ENCODE measurements around the gene ZCCHC10. TPM values are rescaled to one million over a fixed set of nuclear protein-coding genes. Genes with fewer than 3 reads are reported as not detected.
"Not testable (repeated sequence)": the region's sequence is repeated elsewhere in the genome, so short reads cannot be mapped to it uniquely, and the experiment has no call there.

ZCCHC10 gene
- total RNA-seq, 1 donor from 2014 or later, result 27.6 TPM

DNA sequence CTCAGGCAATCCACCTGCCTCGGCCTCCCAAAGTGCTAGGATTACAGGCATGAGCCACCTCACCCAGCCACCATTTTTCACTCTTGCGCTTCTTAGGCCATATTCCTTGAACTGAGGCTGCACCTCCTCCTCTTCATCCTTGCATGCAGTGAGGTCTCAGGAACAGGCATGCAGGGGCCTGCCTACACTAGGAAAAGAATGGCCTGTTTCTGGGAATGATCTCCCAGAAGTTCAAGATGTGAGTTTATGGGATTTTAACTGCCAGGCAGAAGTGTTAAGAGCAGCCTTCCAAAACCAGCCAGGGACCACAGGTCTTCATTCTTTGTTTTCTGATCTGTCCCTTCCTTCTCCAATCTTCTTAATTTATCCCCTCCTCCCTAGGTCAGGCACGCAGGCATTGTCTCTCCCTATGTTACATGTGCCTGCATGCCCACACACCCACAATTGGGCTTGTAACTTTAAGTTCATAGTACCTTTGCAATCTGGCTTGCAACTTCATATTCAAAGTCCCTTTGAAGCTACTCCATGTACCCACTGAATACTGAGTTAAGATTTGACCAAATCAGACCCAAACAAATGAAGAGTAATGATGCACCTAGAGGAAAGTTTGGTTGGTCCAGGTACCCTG lies 14.9 kb upstream of the ZCCHC10 start:
- no peak for DNase-seq

DNA sequence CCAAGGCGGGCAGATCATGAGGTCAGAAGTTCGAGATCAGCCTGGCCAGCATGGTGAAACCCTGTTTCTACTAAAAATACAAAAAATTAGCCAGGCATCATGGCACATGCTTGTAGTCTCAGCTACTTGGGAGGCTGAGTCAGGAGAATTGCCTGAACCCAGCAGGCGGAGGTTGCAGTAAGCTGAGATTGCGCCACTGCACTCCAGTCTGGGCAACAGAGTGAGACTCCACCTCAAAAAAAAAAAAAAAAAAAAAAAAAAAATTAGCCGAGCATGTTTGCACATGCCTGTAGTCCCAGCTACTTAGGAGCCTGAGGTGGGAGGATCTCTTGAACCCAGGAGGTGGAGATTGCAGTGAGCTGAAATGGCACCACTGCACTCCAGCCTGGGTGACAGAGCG lies 10.3 kb upstream of the ZCCHC10 start:
- DNase-seq, result not testable (repeated sequence)

DNA sequence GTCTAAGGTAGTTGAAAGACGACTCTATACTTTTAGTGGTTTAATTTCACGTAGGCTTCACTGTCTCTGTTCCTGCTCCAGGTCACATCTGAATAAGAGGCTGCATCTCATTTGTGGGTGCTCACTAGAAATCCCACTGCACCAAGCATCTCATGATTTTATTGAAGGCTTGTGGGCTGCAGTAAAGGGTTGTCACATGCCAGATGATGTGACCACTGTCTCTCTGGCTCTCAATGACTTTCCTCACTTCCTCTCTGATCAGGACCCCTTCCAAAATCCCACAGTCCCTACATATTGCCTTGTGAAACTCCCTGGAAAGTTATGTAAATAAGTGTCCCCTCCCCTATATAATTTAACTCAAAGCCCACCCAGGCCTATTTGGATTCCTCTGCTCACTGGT lies 8.9 kb upstream of the ZCCHC10 start:
- no peak for DNase-seq

DNA sequence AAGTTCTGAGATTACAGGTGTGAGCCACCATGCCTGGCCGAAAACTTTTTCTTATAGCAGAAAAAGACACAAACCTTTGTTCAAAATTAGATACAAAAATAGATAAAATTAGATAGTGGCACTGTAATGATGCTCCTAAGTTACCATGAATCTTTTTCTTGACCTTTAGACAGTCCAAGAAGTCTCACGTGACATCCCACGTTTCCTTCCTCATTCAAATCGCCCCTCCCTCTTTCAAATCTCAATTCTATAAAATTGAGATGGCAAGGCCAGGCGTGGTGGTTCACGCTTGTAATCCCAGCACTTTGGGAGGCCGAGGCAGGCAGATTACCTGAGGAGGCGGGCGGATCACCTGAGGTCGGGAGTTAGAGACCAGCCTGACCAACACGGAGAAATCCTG lies 7.7 kb upstream of the ZCCHC10 start:
- DNase-seq, result no peak

DNA sequence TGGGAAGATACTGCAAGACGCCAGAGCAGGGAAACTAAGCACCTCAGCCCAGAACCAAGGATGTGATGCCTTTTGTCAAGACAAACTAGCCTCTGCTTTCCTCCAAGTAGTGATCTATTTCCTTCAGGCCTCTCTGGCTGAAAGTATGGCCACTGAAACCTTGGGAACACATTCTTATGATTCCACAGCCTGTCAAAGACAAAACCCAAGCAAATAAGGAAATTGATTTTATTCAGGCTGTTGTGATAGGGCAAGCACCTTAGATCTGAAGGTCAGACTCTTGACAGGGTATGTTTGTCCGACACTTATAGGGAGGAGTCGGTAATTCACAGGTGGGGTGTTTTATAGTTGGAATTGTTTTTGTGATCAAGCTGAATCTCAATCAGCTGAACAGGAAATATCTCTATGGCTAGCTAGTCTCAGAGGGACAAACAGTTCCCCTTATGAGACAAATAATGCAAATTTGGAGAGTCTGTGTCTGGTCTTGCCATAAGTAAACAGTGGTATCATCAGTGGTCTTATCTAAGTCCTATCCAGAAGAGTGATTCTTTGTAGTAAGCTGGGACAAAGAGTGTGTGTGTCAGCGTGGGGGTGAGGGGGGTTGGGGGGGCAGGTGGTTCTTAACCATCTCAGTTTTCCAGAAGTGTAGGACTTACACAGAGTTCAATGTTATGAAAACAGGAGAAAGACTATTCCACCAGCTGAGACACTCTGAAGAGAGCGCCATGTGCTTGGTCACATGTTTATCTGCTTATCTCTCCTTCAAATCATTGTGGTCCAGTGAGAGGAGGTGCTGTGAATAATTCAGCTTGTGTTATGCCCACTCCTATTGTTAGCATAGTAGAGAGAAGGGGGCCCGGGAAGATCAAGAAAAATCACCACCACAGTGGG lies 6.7 kb upstream of the ZCCHC10 start:
- no peak for DNase-seq

DNA sequence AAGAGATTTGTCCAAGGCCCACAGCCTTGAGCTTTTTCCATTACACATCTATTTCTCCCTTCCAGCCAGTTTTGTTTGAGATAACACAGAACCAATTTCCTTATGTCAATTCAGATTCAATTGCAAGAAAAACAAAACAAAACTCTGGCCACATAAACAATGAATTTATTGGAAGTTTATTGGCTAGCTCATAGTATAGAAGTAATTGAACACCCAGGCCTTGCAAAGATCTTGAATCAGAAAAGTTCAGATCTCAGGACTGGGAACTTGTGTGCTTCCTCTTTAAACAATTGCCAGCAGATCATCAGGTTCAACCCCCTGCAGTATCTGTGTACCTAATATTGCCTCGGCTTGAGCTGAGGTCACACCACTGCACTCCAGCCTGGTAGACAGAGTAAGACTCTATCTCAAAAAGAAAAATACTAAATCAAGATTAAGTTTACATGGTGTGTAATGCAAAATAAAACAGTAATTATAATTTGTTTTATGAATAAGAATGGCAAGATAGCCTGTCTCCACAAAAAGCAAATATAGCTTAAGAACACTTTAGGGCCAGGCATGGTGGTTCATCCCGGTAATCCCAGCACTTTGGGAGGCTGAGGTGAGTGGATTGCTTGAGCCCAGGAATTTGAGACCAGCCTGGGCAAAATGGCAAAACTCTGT lies 4.1 kb upstream of the ZCCHC10 start:
- DNase-seq, result no peak

DNA sequence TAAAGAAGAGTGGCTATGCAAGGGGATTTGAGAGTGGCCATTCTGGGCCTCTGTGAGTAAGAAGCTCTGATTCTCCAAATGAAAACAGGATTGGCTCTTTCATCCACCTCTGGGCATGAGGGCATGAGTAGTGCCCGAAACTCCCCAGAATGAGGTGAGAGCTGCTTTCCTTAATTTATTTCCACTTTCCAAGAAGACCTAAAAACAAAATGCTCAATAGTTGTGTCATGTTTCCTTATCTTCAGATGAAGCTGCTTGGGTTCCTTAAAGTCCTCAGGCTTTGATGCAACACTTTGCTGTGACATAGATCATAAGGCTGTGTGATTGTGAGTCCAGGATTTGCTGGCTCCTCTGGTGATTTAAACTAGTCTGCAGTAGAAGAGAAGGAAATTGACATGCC lies 3.1 kb upstream of the ZCCHC10 start:
- DNase-seq, result no peak

DNA sequence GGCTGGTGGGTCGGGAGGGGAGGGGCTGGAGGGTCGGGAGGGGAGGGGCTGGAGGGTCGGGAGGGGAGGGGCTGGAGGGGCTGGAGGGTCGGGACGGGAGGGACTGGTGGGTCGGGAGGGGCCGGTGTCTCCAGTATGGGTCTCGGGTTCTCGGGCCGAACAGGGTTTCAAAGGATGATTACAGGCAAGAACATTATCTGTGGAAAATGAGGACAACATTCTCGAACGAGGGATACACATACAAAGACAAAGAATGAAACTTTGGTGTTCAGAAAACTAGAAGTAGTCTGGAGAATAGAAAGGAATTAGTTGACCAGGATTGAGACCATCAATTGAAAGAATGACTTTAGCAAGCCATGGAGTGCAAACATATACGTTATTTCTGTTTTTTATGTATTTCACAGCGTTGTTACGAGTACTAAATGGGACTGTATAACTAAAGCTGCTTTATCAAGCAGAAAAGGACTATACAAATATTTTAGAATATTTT lies 360 bp upstream of the ZCCHC10 start:
- DNase-seq, result no peak

DNA sequence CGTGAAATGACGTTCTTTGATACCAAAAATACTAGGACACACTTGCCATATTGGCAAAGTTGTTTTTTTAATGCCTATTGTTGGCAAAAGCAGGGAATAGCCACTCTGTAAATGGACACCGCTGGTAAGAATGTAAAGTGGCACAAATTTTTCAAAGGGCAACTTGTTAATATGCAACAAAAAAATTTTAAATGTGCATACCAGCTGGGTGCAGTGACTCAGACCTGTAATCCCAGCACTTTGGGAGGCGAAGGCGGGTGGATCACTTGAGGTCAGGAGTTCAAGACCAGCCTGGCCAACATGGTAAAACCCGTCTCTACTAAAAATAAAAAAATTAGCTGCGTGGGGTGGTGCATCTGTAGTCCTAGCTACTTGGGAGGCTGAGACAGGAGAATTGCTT lies 6.9 kb downstream of the ZCCHC10 start:
- not testable (repeated sequence) for DNase-seq

DNA sequence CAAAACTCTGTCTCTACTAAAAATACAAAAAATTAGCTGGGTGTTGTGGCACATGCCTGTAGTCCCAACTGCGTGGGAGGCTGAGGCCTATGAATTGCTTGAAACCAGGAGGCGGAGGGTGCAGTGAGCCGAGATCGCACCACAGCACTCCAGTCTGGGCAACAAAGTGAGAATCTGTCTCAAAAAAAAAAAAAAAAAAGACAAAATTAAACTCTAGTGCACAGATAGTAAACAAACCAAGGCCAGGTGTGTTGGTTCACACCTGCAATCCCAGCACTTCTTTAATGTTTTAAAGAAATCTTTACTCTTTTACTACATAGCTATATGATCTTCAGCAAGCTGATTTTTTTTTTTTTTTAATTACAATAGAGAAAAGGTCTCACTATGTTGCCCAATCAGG lies 8.4 kb downstream of the ZCCHC10 start:
- no peak for DNase-seq

DNA sequence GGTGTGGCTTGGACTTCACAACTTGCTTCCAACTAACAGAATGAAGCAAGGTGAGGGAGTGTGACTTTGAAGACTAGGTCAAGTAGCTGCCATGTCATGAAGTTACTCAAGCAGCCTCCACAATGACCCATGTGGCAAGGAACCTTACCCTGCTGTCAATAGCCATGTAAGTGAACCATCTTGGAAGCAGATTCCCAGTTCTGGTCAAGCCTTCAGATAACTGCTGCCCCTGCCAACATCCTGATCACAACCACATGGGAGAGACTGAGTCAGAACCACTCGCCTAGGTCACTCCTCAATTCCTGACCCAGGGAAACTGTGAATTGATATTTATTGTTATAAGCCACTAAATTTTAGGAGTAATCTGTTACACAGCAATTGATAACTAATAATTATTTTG lies 10.9 kb downstream of the ZCCHC10 start:
- no peak for DNase-seq

DNA sequence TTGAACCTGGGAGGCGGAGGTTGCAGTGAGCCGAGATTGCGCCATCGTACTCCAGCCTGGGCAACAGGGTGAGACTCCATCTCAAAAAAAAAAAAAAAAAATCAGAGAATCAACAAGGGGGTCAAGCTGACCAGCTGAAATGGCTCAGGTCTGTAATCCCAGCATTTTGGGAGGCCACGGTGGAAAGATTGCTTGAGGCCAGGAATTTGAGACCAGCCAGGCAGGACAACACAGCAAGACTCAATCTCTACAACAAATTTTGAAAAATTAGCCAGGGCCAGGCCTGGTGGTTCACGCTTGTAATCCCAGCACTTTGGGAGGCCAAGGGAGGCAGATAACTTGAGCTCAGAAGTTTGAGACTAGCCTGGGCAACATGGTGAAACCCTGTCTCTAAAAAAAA lies 17.9 kb downstream of the ZCCHC10 start:
- DNase-seq, result not testable (repeated sequence)

DNA sequence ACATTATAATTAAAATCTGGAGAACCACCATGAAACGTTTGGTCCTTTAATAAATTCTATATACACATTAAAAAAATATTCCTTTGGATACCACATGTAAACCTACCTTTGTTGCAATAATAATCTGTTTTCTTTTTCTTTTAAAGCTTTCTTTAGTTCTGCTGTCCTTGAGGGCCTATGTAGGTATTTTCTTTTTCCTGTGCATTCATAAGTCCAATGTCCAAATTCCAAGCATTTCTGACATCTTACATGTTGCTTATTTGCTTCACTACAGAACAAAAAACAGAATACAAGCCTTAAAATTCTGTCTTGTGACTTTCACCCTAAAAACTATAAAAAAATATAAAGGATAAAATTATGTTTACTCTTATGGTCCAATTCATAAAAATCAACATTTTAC lies 19.7 kb downstream of the ZCCHC10 start:
- DNase-seq, result no peak

DNA sequence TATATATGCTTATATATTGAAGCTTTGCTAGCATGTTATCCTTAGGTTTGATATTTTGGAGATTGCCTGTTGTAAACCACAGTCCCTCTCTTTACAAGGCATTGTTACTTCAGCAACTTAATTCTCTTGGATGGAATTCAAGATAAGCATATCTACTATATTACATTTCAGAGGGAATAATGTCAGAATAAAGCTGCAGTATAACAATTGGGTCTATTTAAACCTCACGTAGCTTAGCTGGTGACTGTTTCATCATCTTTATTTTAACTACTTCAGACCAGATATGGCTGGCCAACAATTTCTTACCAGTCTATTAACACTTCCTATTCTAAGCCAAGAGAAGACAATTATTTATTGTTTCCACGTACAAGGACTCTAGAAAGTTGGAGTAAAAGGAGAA lies 27.1 kb downstream of the ZCCHC10 start:
- no peak for DNase-seq

DNA sequence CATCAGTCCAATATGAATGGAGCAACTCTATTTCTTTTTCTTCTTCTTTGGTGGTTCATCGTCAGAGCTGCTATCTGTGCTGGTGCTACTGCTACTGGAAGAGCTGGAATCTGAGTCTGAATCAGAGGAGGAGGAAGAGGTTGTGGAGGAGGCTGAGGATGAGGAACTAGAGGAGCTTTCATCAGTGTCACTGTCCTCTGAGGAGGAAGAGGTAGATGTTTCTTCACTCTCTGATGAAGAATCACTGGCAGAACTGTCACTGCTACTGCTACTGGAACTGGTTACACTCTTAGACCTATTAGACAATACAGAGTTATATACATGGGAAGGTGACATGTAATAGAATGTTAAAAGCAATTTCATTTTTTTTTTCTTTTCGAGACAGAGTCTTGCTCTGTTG lies 27.8 kb downstream of the ZCCHC10 start:
- DNase-seq, result no peak

DNA sequence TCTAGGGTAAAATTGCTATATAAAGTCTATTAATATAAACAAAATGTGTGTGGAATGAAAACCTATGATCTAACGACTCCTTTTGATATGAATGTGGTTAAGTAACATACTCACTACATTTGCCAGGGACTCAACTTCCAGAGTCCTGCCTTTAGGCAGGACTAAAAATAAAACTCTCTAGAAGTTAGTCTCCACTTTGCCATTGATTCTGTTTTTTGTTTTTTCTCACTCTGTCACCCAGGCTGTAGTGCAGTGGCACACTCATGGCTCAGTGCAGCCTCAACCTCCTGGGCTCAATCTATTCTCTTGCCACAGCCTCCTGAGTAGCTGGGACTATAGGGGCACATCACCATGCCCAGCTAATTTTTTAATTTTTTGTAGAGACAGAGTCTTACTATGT lies 30.0 kb downstream of the ZCCHC10 start:
- DNase-seq, result no peak

DNA sequence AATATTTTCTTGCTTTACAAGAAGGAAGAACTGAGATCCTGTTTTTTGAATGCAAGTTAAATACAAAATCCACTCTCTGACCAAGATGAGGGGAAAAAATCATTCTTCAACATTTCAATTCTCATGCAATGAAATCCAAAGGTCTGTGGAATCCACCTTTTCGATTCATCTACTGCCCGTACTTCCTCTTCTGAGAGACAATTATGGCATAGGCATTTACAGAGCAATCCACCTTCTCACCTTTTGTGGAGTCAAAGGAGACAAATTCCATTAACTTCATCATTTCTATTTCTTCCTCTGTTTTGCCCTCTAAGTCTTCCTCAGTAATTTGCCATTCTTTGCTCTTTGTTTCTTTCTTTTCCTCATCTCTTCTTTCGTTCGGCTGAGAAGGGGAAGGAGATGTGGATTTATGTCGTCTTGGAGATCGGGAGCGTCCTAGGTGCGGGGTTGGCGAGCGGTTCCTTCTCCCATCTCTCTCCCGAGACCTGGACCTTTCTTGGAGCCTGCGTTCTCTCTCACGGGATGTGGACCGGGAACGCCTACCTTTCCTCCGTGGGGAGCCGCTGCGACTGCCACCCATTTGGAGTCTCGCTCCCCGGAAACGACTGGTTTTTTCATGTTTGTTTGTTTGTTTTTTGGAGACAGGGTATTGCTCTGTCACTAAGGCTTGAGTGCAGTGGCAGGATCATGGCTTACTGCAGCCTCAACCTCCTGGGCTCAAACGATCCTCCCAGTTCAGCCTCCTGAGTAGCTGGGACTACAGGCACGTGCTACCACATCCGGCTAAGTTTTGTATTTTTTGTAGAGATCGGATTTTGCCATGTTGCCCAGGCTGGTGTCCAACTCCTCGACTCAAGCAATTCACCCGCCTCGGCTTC lies 38.6 kb downstream of the ZCCHC10 start:
- no peak for DNase-seq

DNA sequence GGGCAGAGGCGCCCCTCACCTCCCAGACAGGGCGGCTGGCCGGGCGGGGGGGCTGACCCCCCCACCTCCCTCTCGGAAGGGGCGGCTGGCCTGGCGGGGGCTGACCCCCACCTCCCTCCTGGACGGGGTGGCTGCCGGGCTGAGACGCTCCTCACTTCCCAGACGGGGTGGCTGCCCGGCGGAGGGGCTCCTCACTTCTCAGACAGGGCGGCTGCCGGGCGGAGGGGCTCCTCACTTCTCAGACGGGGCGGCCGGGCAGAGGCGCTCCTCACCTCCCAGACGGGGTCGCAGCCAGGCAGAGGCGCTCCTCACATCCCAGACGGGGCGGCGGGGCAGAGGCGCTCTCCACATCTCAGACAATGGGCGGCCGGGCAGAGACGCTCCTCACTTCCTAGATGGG lies 43.4 kb downstream of the ZCCHC10 start:
- not testable (repeated sequence) for DNase-seq

DNA sequence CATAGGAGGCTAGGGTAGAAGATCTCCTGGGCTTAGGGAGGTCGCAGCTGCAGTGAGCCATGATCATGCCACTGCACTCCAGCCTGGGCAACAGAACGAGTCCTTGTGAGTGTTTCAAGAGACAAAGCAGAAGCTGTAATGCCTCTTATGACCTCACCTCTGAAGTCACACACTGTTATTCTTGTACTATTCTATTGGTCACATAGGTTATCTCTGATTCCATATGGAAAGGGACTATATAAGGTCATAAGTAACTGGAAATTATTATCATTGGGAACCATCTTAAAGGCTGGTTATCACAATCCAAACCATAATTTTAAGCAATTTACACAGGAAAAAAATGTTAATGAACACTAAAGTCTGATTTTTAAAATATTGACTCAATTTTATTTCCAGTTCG lies 45.1 kb downstream of the ZCCHC10 start:
- no peak for DNase-seq

DNA sequence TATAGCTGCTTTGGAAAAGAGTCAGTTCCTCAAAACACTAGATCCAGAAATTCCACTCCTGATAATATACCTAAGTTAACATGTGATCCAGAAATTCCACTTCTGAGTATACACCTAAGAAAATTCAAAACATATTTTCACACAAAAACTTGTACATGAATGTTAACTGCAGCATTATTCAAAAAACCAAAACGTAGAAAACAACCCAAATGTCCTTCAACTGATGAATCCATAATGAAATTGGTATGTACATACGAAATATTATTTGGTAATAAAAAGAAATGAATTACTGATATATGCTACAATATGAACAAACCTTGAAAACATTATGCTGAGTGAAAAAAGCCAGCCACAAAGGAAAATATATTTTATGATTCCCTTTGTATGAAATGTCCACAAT lies 46.4 kb downstream of the ZCCHC10 start:
- DNase-seq, result no peak

DNA sequence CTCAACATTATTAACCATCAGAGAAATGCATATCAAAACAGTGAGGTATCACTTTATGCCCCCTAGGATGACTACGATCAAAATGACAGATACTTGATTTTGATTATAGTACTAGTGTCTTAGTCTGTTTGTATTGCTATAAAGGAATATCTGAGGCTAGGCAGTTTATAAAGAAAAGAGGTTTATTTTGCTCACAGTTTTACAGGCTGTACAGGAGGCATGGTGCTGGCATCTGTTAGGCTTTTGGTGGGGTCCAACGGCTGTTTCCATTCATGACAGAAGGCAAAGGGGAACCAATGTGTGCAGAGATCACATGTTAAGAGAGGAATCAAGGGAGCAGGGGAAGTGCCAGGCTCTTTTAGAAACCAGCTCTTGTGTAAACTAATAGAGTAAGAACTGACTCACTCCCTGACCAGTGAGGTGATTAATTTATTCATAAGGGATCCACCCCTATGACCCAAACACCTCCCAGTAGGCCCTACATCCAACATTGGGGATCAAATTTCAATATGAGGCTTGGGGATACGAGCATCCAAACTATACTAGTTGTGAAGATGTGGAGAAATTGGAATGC lies 46.9 kb downstream of the ZCCHC10 start:
- DNase-seq, result no peak

DNA sequence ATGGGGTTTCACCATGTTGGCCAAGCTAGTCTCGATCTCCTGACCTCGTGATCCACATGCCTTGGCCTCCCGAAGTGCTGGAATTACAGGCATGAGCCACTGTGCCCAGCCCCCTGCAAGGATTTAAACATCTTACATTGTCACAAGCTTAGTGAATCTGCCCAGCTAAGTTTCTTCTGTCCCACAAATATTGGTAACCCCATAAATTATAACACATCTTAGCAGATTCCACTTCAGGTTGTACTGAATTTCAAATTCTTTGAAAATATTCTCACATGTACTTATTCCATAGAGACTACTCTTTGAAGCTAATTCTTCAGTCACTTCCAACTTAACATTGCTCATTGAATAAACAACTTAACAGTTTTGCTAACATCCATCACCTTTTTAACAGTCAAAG lies 49.5 kb downstream of the ZCCHC10 start:
- no peak for DNase-seq

Data from dermis blood vessel endothelial cell (primary cell).